ENCODE measurements around the gene MAN2B2.

The MAN2B2 gene

DNA sequence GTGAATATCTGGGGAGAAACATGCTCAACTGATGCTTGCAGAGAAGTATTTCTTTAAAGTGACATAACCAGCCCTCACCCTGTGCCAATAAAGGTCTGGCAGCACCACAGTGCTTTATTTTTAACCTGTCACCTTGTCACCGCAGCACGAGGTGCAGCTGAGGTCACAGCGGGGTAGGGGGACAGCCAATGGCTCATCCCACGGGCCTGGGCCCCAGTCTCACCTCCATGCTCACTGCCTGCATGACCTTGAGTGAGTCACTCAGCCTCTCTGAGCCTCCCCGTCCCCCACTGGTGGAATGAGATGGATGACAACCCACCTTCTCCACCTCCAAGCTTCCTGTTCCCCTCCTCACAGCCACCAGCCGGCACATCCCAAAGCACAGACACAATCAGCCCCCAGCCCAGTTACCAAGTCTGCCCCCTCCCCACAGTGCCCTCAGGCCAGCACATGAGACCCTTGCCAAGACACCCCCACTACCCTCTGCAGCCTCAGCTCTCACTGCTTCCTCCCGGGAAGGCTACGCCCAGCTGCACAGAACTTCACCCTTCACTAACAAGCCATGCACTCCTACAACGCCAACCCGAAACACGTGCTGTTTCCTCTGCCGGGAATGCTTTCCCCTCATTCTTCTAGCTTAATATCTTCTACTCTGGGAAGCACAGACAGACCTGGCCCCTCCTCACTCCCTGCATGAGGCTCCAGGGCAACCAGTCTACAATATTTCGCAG is 24.9 kb upstream of the MAN2B2 start:
- no peak overlapping the region for H3K4me3 ChIP-seq (ENCODE audit: low read length)
- TF ChIP-seq, protein P1, sequence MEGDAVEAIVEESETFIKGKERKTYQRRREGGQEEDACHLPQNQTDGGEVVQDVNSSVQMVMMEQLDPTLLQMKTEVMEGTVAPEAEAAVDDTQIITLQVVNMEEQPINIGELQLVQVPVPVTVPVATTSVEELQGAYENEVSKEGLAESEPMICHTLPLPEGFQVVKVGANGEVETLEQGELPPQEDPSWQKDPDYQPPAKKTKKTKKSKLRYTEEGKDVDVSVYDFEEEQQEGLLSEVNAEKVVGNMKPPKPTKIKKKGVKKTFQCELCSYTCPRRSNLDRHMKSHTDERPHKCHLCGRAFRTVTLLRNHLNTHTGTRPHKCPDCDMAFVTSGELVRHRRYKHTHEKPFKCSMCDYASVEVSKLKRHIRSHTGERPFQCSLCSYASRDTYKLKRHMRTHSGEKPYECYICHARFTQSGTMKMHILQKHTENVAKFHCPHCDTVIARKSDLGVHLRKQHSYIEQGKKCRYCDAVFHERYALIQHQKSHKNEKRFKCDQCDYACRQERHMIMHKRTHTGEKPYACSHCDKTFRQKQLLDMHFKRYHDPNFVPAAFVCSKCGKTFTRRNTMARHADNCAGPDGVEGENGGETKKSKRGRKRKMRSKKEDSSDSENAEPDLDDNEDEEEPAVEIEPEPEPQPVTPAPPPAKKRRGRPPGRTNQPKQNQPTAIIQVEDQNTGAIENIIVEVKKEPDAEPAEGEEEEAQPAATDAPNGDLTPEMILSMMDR (conservative IDR thresholded peaks at IDR 0.05; ENCODE audit: low read depth, low read length) = no peak
- no peak for DNase-seq (ENCODE audit: low read depth)

DNA sequence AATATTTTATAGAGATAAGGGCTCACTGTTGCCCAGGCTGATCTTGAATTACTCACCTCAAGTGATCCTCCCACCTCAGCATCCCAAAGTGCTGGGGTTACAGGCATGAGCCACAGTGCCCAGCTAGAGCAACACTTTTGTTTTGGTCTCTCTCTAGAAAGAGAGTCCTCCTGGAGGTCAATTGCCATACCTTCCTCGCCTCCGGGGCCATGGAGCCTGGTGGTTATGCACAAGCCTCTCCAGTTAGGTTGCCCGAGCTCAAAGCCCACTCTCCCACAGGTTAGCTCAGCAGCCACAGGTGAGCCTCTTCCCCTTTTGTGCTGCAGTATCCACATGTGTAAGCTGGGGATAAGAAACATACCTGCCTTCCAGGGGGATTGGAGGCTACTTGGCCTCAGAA is 24.2 kb upstream of the MAN2B2 start:
- TF ChIP-seq, protein P1 (conservative IDR thresholded peaks at IDR 0.05; ENCODE audit: low read depth, low read length) = no peak
- DNase-seq (ENCODE audit: low read depth) = no peak
- H3K4me3 ChIP-seq (ENCODE audit: low read length) = no peak overlapping the region

DNA sequence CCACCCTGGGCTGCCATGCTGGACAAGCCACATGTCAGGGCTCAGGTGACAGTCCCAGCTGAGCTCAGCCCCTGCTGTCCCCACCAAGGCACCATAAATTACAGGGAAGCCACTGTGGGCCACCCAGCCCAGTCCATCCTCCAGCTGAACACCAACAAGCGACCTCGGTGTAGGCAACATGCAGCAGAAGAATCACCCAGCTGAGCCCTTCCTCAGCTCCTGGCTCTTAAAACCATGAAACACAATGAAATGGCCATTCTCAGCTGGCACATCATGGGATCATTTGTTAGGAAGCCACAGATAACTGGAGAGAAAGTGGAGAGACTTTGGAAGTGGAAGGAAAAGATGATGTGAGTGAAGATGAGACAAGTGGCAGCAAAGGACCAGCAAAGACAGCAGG is 23.3 kb upstream of the MAN2B2 start:
- TF ChIP-seq, protein P1 (conservative IDR thresholded peaks at IDR 0.05; ENCODE audit: low read depth, low read length) = no peak
- H3K4me3 ChIP-seq (ENCODE audit: low read length) = no peak overlapping the region
- DNase-seq (ENCODE audit: low read depth) = no peak

DNA sequence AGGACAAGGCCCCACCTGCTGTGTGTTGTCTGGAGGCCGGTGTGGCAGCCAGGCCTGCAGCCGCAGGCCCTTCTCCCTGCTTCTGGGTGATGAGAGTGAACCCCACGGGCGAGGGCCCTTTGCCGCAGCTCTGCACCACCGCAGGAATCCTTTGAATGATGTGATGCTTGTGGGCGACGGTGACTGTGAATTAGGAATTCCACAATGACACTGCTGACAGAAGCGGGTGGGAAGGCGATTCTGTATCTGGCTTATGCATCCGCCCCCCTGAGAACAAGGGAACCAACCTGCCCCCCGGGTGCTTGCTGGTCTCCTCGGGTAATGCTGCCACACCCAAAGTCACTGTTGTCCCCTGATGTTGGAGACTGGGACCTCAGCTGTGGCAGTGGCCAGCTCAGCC is 19.5 kb upstream of the MAN2B2 start:
- TF ChIP-seq, protein P1 (conservative IDR thresholded peaks at IDR 0.05; ENCODE audit: low read depth, low read length) = no peak
- no peak for DNase-seq (ENCODE audit: low read depth)
- no peak overlapping the region for H3K4me3 ChIP-seq (ENCODE audit: low read length)

DNA sequence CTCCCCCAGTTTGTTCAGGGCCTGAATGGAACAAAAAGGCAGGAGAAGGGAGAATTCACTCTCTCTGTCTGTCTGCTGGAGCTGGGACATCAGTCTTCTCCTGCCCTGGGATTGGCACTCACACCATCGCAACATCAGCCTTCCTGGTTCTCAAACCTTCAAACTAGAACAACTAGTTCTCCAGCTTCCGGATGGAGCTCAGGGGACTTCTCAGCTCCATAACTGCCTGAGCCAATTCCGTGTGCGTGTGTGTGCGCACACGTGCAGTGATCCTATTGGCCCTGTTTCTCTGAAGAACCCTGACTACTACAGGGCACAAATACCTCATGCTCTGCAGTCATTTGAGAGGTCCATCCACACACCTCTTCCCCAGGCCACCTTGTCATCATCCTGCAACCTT is 18.7 kb upstream of the MAN2B2 start:
- H3K4me3 ChIP-seq (ENCODE audit: low read length) = no peak overlapping the region
- DNase-seq (ENCODE audit: low read depth) = no peak
- TF ChIP-seq, protein P1 (conservative IDR thresholded peaks at IDR 0.05; ENCODE audit: low read depth, low read length) = no peak

DNA sequence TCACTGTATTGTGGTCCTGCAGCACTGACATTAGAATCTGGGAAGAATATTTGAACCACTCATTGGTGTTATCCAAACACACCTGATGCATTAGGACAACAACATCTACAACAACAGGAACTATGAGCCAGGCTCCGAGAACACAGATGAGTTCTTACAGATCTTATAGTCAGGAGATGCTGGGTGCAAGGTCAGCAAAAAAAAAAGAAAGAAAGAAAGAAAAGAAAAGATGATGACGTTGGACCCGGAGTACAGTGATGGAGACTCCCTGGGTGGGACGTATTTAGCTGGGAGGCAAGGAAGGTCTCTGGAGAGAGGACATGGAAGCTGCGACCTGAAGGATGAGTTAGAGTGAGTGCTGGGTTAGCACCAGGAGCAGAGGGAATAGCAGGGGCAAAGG is 17.8 kb upstream of the MAN2B2 start:
- H3K4me3 ChIP-seq (ENCODE audit: low read length) = no peak overlapping the region
- no peak for DNase-seq (ENCODE audit: low read depth)
- TF ChIP-seq, protein P1 (conservative IDR thresholded peaks at IDR 0.05; ENCODE audit: low read depth, low read length) = no peak

DNA sequence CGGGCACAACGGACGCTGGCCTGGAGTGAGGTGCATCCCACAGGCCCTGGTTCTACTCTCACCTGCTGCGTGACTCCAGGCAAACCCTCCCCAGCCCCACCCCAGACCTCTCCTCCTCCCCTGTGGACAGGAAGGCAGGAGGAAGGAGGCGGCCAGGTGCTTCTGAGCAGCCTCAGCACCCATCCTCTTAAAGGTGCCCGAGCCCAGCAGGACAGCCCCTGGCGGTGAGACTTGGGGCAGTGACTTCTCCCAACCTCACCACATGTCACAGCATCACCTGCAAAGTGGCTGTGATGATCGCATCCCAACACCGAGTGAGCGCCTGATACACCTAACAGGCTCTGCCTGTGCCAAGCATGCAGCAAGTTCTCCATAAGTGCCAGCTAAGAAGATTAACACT is 17.1 kb upstream of the MAN2B2 start:
- no peak overlapping the region for H3K4me3 ChIP-seq (ENCODE audit: low read length)
- no peak for DNase-seq (ENCODE audit: low read depth)
- TF ChIP-seq, protein P1 (conservative IDR thresholded peaks at IDR 0.05; ENCODE audit: low read depth, low read length) = no peak

Measured in retinal pigment epithelial cell (primary cell).